SH-SY5Y (cell line): ENCODE results near the gene CDAN1.

Experiments used
- GATA2 ChIP-seq: IDR thresholded peaks from 2 replicates; pipeline ENCODE4 v1.6.1; 2011; ENCODE audit warnings: mild to moderate bottlenecking, low read depth, low read length
- GATA3 ChIP-seq: IDR thresholded peaks from 2 replicates; pipeline ENCODE4 v1.6.1; 2011; ENCODE audit warnings: low read depth, mild to moderate bottlenecking, low read length, moderate library complexity

CDAN1 gene, protein sequence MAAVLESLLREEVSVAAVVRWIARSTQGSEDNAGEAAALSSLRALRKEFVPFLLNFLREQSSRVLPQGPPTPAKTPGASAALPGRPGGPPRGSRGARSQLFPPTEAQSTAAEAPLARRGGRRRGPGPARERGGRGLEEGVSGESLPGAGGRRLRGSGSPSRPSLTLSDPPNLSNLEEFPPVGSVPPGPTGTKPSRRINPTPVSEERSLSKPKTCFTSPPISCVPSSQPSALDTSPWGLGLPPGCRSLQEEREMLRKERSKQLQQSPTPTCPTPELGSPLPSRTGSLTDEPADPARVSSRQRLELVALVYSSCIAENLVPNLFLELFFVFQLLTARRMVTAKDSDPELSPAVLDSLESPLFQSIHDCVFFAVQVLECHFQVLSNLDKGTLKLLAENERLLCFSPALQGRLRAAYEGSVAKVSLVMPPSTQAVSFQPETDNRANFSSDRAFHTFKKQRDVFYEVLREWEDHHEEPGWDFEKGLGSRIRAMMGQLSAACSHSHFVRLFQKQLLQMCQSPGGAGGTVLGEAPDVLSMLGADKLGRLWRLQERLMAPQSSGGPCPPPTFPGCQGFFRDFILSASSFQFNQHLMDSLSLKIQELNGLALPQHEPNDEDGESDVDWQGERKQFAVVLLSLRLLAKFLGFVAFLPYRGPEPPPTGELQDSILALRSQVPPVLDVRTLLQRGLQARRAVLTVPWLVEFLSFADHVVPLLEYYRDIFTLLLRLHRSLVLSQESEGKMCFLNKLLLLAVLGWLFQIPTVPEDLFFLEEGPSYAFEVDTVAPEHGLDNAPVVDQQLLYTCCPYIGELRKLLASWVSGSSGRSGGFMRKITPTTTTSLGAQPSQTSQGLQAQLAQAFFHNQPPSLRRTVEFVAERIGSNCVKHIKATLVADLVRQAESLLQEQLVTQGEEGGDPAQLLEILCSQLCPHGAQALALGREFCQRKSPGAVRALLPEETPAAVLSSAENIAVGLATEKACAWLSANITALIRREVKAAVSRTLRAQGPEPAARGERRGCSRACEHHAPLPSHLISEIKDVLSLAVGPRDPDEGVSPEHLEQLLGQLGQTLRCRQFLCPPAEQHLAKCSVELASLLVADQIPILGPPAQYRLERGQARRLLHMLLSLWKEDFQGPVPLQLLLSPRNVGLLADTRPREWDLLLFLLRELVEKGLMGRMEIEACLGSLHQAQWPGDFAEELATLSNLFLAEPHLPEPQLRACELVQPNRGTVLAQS

DNA sequence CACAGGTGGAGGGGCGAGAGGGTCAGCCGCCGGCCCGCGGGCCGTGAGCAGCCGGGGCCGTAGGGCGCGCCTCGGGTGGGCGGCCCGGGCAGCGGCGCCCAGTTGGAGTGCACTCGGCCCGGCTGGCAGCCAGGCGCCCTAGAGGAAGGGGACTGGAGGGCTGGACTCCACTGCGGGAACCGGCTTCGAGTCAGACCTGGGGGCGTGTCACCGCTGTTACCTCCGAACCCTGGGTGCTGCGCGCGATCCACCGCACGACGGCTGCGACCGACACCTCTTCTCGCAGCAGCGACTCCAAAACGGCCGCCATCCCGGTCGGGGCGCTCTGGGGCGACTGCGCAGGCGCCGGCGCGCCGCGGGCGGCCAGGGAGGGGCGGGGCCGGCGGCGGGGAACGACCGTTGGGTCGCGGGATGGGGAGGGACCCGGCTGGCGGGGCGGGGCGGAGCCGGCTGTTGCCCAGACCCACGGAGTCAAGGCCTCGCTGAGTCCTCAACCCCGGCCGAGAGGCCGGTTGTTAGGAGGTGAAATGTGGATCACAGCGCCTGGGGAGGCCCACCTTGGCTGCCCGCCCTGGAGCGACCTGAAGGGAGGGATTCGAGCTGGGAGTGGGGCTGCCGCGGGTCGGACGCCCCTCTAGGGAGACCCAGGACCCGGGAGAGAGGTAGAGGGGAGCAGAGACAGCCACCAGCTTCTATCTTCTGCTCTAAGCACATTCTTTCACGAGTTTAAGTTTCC lies at the start of gene CDAN1:
TSS of gene CDAN1 (minus strand) at position 336 of the 736 bp plus-strand sequence. CDS start at position 310, 26 bp downstream.
- TF ChIP-seq GATA3, result no peak
- no peak for TF ChIP-seq GATA2

DNA sequence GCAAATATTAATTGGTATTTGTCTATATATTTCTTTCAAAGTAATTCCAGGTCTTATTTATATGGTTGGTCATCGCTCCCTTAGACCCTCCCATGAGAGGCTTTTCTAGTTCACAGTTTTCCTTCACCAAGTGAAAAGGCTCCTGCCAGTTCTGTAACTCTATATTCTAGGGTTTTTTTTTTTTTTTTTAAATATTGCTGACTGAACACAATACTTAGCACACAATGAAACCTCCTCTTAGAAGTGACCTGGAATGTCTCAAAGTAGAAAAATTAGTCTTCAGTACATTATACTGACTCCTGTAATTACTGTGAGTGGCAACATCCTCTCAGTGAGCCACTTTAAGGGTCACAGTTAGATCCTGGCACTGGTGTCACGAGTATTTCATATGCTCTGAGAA lies 48.6 kb upstream of the CDAN1 start:
- TF ChIP-seq GATA3 (no peak), GATA2 (no peak)

DNA sequence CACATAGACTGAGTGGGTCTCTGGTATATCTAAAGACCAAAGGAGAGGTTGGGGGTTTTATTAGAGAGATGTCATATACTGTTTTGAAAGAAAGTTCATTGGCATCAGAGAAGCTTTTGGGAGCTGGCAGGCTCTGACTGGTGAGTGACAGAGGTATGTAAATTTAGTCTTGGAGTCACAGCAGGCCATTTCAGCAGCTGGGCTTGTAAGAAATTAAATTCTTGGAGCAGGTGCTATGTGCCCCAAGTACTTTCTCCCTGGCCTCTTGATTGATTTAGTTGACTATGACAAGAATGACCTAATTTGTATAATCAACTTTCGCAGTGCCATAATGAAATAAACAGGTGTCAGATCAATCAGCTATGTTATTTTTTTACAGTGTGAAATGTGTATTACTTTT lies 47.8 kb upstream of the CDAN1 start:
- no peak for TF ChIP-seq GATA3
- TF ChIP-seq GATA2, result no peak

DNA sequence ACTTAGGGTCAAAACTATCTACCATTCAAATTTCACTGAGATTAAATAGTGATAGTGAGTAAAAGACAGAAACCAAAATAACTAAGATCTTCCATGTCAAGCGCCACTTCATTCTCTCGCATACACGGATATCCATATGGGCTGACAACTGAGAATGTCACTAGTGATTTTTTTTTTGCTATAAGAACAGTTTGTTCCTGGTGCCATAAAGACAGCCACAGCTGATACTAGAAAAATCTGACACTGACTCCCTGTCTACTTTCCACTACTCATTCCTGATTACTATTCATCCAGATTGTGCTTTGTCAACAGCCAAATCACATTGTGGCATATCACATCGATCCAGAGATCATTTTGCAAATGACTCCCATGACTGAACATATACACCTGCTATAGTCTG lies 45.8 kb upstream of the CDAN1 start:
- TF ChIP-seq GATA2 (no peak), GATA3 (no peak)

DNA sequence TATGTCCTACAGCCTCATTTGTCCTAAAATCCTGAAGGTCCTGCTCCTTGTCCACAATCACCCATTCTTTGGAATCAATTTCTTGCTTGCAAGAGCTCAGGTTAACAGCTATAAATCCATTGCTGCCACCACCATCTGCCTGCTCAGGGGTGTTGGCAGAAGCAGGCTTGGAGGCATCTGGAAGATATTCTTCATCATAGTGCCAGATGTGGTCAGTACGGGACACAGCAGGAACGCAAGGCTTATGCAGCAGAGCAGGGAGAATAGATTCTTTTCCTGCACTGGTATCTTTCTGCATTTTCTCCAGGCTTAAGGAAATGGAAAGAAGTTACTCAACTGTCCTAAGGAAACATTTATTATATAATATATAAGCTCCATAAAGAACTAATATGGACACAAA lies 38.5 kb upstream of the CDAN1 start:
- TF ChIP-seq GATA2 (no peak), GATA3 (no peak)

DNA sequence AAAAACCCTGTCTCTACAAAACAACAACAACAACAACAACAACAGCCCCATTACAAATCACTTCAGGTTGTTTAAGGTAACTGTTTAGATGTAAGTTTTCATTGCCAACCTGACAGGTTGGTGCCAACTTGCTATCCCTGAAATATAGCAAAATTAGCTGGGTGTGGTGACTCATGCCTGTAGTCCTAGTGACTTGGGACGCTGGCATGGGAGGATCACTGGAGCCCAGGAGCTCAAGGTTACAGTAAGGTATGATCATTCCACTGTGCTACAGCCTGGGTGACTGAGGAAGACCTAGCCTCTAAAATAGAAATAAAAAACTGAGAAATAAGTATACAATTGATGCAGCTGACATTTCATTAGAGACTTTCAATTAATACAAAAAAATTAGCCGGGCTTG lies 36.0 kb upstream of the CDAN1 start:
- TF ChIP-seq GATA2 (no peak), GATA3 (no peak)

DNA sequence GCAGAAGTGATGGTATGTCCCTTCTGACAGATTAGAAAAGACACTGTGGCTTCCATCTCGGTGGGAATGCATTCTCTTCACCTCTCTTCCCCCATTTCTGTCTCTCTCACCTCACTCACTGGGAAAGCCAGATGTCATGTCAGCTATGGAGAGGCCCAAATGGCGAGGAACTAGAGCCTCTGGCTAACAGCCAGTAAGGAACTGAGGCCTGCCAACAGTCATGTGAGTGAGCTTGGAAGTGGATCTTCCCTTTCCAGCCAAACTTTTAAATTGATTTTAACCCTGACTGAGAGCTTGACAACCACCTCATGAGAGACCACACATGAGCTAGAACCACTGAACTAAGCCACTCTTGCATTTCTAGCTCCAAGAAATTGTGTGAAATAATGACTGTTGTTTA lies 35.2 kb upstream of the CDAN1 start:
- TF ChIP-seq GATA3 (no peak), GATA2 (no peak)

DNA sequence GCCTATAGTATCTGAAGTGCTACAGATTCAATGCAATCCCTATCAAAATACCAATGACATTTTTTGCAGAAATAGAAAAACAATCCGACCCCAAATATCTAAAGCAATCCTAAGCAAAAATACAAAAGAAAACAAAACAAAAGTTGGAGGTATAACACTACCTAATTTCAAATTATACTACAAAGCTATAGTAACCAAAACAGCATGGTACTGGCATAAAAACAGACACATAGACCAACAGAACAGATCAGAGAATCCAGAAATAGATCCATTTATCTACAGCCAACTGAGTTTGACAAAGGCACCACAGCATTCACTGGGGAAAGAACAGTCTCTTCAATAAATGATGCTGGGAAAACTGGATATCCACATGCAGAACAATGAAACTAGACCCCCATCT lies 23.8 kb upstream of the CDAN1 start:
- no peak for TF ChIP-seq GATA3
- TF ChIP-seq GATA2, result no peak

DNA sequence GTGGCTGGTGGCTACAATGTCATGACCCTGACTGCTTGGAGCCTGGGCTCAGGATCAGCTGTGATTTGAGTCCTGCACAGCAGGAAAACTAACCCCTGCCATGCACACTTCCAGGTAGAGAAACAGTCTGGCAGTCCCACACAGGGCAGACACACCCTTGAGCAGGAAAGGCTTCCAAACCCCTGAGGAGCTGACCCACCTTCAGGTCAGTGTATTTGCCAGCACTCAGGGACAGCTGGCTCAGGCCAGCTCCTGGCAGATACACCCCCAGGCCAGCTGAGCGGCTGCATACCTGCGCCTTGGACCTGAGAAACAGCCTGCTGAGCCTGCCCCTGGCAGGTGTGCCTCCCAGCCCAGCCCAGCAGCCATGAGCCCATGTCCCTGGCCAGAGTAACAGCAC lies 22.2 kb upstream of the CDAN1 start:
- no peak for TF ChIP-seq GATA3
- no peak for TF ChIP-seq GATA2

DNA sequence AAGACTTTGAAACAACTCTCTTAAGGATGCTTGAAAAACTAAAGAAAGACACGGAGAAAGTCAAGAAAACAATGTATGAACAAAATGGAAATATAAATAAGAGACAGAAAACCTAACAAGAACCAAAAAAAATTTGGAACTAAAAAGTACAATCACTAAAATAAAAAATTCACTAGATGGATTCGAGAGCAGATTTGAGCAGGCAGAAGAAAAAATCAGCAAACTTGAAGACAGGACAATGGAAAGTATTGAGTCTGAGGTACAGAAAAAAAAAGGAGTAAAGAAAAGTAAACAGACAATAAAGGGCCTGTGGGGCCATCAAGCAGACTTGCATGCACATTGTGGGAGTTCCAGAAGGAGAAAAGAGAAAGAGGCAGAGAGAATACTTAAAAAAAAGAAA lies 13.4 kb upstream of the CDAN1 start:
- TF ChIP-seq GATA2 (no peak), GATA3 (no peak)

DNA sequence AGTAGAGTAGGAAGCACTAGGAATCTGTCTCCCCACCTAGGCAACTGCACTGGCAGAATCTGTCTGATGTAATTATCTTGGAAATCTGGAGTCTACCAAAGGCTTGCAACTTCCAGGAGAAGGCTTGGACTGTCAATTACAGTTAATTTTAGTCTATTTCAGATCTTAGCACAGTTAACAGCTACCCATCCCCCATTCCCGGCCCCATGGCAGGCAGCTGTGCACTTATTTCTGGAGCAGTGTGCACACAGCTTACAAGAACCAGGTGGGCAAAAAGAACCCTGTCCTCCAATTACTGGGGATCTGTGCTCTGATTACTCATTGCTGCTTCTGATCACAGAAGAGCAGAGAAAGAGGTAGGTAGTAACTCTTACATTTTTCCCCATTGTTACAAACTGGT lies 12.3 kb upstream of the CDAN1 start:
- no peak for TF ChIP-seq GATA3
- peak; percentile 67 for TF ChIP-seq GATA2

DNA sequence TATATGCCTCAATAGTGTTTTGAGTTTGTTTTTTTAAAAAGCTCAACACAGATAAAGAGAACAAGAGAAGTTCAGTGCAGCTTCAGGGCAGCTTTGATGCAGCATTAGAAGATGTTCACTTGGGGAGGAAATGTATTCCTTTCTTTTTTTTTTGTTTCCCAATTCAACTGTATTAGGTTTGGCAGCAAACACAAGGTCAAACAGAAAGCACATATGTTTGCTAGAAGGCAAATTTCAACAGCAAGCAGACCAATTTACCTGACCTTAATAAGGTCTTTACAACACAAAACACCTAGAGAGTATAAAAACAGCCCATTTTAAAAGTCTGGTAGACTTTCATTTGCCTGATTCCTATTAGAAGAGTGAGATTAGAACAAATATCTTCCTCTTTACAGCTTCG lies 7.3 kb upstream of the CDAN1 start:
- TF ChIP-seq GATA3 (no peak), GATA2 (no peak)

DNA sequence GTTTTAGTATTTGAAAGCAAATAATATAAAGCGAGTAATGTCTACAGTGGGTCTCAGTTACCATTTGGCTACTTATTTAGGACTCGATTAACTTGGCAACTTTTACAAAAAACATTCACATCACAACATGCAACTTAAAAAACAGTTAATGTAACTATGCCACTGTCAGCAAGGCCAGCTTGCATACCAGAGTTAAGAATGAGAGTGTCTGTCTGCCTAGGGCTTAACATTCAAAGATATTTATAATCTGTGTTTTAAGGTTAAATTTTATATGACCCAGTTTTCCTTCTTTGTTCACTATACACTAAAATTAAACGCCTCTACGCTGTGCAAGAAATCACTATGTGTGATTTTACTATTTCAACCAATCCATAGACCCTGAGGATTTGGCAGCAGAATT lies 5.2 kb upstream of the CDAN1 start:
- TF ChIP-seq GATA2 (no peak), GATA3 (0 out of 2 replicates have a peak, but pooled peaks have one; percentile 0)
